Measurements from ENCODE around the gene BANF2.
"Not testable (repeated sequence)": the region's sequence is repeated elsewhere in the genome, so short reads cannot be mapped to it uniquely, and the experiment has no call there.

Gene BANF2

GRCh38 chr20:17699931-17700351 lies at the start of gene BANF2:
Gene BANF2 (plus strand): TSS chr20:17699966. CDS start chr20:17725026, 25,060 bp downstream.
- no peak for DNase-seq

- DNase-seq, result peak; percentile 7
Measured at GRCh38 chr20:17650301-17651128, 49.3 kb upstream of the BANF2 start.

GRCh38 chr20:17651129-17651759 lies 48.5 kb upstream of the BANF2 start:
- DNase-seq, result no peak

GRCh38 chr20:17651760-17652388 lies 47.9 kb upstream of the BANF2 start:
- DNase-seq, result peak; percentile 17

GRCh38 chr20:17652411-17652810 lies 47.4 kb upstream of the BANF2 start:
- peak; percentile 4 for DNase-seq

- DNase-seq, result no peak
Measured at GRCh38 chr20:17653835-17654648, 45.7 kb upstream of the BANF2 start.

- DNase-seq, result peak; percentile 23
Measured at GRCh38 chr20:17654649-17655285, 45.0 kb upstream of the BANF2 start.

GRCh38 chr20:17655286-17655651 lies 44.5 kb upstream of the BANF2 start:
- DNase-seq, result no peak

GRCh38 chr20:17655865-17656479 lies 43.8 kb upstream of the BANF2 start:
- peak; percentile 3 for DNase-seq

GRCh38 chr20:17657079-17657825 lies 42.5 kb upstream of the BANF2 start:
- DNase-seq, result no peak

- peak; percentile 4 for DNase-seq
Measured at GRCh38 chr20:17657898-17658647, 41.7 kb upstream of the BANF2 start.

GRCh38 chr20:17658648-17658993 lies 41.1 kb upstream of the BANF2 start:
- DNase-seq, result no peak

GRCh38 chr20:17659344-17659743 lies 40.4 kb upstream of the BANF2 start:
- DNase-seq, result not testable (repeated sequence)

- peak; percentile 6 for DNase-seq
Measured at GRCh38 chr20:17659801-17660200, 40.0 kb upstream of the BANF2 start.

- no peak for DNase-seq
Measured at GRCh38 chr20:17660667-17661066, 39.1 kb upstream of the BANF2 start.

GRCh38 chr20:17661121-17661744 lies 38.5 kb upstream of the BANF2 start:
- DNase-seq, result peak; percentile 2

GRCh38 chr20:17662333-17663039 lies 37.3 kb upstream of the BANF2 start:
- DNase-seq, result no peak

- DNase-seq, result no peak
Measured at GRCh38 chr20:17663040-17663399, 36.7 kb upstream of the BANF2 start.

- no peak for DNase-seq
Measured at GRCh38 chr20:17663486-17663885, 36.3 kb upstream of the BANF2 start.

All from activated T-cell treated with anti-CD3 and anti-CD28 coated beads, Interleukin-2, amount 50 U/mL, for 1 hour (primary cell).